ENCODE measurements around the gene PRDM16.

PRDM16 gene

GRCh38 chr1:3386205-3387002, 317.4 kb downstream of the PRDM16 start:
- DNase-seq, result no peak

GRCh38 chr1:3387401-3387800, 318.4 kb downstream of the PRDM16 start:
- DNase-seq, result no peak

GRCh38 chr1:3389093-3389833, 320.3 kb downstream of the PRDM16 start:
- no peak for DNase-seq

- DNase-seq, result no peak
Observed at GRCh38 chr1:3390291-3390690, 321.3 kb downstream of the PRDM16 start.

GRCh38 chr1:3391711-3392110, 322.7 kb downstream of the PRDM16 start:
- no peak for DNase-seq

- DNase-seq, result no peak
Observed at GRCh38 chr1:3393024-3393986, 324.3 kb downstream of the PRDM16 start.

- DNase-seq, result no peak
Observed at GRCh38 chr1:3393987-3394920, 325.3 kb downstream of the PRDM16 start.

GRCh38 chr1:3396411-3396810, 327.4 kb downstream of the PRDM16 start:
- DNase-seq, result no peak

- no peak for DNase-seq
Observed at GRCh38 chr1:3397311-3397710, 328.3 kb downstream of the PRDM16 start.

GRCh38 chr1:3398396-3399140, 329.6 kb downstream of the PRDM16 start:
- DNase-seq, result no peak

- no peak for DNase-seq
Observed at GRCh38 chr1:3399732-3400131, 330.7 kb downstream of the PRDM16 start.

- no peak for DNase-seq
Observed at GRCh38 chr1:3401585-3402257, 332.7 kb downstream of the PRDM16 start.

- no peak for DNase-seq
Observed at GRCh38 chr1:3402258-3403010, 333.4 kb downstream of the PRDM16 start.

- DNase-seq, result no peak
Observed at GRCh38 chr1:3403011-3403345, 334.0 kb downstream of the PRDM16 start.

GRCh38 chr1:3403388-3404231, 334.6 kb downstream of the PRDM16 start:
- no peak for DNase-seq

GRCh38 chr1:3404301-3404700, 335.3 kb downstream of the PRDM16 start:
- DNase-seq, result no peak

GRCh38 chr1:3404801-3405200, 335.8 kb downstream of the PRDM16 start:
- no peak for DNase-seq

- no peak for DNase-seq
Observed at GRCh38 chr1:3405491-3405890, 336.5 kb downstream of the PRDM16 start.

Data from NCI-H2107 (cell line).